ENCODE measurements around the gene UBTF. TPM values are rescaled to one million over a fixed set of nuclear protein-coding genes. Genes with fewer than 3 reads are reported as not detected.

Gene UBTF
- total RNA-seq, 1 donor from 2014 or later = 168 TPM

DNA sequence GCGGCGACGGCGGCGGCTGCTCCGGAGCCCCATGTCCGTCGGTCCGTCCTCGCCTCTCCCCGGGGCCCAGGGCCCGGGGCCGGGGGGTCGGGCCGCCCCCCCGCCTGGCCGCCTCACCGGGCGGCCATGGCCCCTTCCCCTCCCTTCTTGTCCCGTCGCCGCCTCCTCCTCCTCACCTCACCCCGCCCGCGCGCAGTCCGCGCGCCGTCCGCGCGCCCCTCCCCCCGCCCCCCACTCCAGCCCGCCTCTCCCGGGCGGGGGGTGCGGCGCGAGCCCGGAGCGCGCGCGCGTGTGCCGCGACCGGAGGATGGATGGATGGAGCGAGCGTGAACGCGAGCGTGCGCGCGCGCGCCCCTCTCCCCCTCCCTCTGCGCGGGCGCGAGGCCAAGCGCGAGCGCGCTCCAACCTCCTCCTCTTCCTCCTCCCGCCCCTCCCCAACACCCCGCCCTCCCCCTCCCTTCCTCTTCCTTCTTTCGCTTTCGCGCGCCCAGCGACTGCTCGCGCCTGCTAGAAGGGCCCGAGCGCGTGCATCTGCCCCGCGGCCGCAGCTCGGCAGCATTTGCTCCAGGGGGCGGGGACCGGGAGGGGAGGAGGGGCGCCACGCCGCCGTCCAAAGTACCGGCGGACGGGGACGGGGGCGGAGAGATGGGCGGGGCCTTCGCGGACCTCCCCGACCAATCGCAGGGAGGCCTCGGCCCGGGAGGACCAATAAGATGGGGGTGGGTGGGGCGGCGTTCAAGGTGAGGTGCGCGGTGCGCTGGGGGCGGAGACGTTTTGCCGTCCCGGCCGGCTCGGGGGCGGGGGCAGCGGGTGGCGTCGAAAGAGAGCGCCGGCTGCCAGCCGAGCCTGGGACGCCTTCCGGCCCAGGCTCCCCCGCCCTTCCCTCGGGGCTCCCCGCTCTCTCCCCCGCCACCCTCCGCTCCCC lies 19.7 kb downstream of the UBTF start, which contains the start of gene ATXN7L3:
TSS of gene ATXN7L3 (minus strand) at position 332 of the 925 bp plus-strand sequence. CDS start 1,814 bp downstream, outside the sequence.
- intact Hi-C loops (cut with micrococcal nuclease) = loop anchor here (1.0 to 5.0 kb wide), 6 partner anchors 10 to 145 kb away; partner anchors contain the start of genes GRN, HROB and TMUB2

DNA sequence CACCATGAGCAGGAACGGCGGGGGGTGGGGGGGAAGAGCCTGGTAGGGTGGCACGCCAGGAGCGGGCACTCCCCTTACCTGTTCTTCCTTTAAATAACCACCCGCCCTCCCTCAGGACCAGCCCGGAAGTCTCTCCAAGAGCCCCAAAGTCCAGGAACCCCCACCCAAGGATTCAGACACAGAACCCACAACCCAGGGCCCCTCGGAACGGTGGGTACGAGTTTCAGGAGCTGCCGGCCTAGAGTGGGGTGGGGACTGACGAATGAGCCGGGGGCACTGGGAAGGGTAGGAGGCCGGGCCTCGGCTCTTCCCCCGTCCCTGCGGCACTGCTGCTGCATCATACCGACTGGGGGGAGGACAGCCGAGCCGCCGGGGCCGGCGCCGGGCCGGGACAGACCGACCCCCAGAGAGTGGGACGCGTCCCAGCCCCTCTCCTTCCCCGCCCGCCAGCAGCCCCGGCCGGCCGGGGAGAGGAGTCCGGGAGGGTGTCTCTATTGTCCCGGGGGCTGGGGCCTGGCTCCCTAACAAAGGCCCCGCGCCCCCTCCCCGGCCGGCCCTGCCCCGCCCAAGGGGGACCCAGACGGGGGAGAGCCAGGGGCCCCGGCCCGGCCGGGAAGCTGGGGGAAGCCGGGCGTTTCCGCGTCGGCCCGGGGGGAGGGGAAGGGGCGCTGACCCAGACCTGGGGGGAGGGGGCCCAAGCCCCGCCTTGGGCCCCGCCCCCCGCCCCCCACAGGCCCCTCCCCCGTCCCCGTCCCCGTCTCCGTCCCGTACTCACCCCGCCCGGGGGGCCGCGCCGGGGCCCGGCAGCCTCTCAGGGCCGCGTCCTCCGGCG lies 20.5 kb downstream of the UBTF start:
- intact Hi-C loops (cut with micrococcal nuclease) = loop anchor here (5.0 kb wide), 1 partner anchor 48 kb away; no protein-coding TSS in a partner anchor

GRCh38 chr17:44197980-44198720 lies 21.3 kb downstream of the UBTF start:
- intact Hi-C loops (cut with micrococcal nuclease) = loop anchor here (5.0 kb wide), 1 partner anchor 49 kb away; no protein-coding TSS in a partner anchor

DNA sequence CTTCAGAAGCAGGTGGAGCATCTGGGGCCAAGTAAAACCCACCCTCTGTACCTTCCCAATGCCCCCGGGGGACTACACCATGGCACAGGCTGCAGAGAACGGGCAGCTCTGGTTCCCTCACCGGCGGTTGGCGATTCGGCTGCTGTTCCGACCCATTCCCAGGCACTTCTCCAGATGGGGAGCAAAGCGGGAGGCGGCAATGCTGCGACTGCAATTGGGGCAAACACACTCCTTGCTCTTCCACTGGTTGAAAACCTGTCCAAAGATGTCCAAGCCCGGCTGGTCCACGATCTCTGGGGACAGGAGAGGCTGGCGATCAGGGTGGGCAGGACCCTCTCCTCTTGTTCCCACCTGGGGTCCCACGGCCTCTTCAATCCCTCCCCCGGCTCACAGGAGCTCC lies 22.4 kb downstream of the UBTF start:
- intact Hi-C loops (cut with micrococcal nuclease) = loop anchor here (5.0 kb wide), 1 partner anchor 50 kb away; no protein-coding TSS in a partner anchor

DNA sequence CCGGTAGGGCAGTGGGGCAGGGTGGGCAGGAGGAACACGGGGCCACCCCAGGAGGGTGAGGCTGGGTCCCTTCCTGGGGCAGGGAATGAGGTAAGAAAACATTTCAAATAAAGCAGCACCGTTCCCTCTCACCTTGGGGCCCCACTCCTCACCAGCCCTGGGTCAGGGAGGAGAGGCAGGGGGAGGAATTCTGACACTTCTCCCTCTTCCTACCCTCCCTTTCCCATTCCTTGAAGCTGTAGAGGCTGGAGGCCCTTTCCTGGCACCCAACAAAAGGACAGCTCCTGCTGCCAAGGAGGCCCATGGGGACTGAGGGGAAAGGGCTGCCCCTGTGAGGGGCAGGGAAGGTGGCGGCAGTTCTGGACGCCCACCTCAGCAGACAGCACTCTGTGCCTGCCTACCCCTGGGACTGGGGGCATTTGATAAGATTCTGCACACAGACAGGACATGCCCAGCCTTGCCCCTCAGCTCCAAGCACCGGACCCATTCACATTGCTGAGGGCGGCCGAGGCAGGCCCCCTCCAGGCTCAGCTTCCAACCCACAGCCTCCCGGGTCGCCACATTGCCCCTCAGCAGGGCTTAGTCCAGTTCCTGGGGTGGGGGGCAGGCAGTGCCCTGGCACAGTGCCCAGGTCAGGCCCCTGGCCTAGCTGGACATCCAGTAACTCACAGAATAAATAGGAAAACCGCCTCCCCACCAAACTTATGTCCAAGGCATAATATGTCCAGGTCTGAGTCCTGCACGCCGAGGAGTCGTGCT lies 26.0 kb downstream of the UBTF start:
- intact Hi-C loops (cut with micrococcal nuclease) = no loop called here

- intact Hi-C loops (cut with micrococcal nuclease) = no loop called here
These were observed 26.7 kb downstream of the UBTF start for GRCh38 chr17:44192750-44193149.

DNA sequence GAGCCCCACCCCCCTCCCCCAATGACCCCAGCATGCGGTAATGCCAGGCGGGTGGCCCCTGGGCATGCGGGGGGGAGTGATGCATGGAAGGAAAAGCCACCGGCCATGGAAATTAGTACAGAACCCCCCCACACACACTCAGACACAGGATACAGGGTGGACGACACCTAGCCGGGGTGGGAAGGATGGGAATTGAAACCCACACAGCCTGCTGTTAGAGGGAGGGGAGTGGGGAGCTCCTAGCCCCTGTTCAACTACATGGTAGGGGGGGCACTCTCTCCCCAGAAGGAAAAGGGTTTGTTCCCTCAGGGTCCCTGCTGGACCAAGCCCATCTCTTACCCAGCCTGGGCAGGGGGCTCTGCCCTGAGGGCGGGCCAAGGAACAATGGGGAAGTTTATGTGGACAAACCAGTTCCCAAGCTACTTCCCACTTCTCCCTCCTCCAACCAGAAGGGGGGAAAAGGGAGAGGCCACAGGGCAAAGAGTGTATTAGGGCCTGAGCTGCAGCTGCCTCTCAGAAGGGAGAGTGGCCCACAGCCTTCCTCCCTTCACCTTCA lies 27.5 kb downstream of the UBTF start:
- intact Hi-C loops (cut with micrococcal nuclease) = no loop called here

- intact Hi-C loops (cut with micrococcal nuclease) = no loop called here
These were observed 28.1 kb downstream of the UBTF start for GRCh38 chr17:44191369-44191768.

GRCh38 chr17:44190481-44190880 lies 29.0 kb downstream of the UBTF start:
- intact Hi-C loops (cut with micrococcal nuclease) = no loop called here

GRCh38 chr17:44188576-44189403 lies 30.7 kb downstream of the UBTF start:
- intact Hi-C loops (cut with micrococcal nuclease) = no loop called here

DNA sequence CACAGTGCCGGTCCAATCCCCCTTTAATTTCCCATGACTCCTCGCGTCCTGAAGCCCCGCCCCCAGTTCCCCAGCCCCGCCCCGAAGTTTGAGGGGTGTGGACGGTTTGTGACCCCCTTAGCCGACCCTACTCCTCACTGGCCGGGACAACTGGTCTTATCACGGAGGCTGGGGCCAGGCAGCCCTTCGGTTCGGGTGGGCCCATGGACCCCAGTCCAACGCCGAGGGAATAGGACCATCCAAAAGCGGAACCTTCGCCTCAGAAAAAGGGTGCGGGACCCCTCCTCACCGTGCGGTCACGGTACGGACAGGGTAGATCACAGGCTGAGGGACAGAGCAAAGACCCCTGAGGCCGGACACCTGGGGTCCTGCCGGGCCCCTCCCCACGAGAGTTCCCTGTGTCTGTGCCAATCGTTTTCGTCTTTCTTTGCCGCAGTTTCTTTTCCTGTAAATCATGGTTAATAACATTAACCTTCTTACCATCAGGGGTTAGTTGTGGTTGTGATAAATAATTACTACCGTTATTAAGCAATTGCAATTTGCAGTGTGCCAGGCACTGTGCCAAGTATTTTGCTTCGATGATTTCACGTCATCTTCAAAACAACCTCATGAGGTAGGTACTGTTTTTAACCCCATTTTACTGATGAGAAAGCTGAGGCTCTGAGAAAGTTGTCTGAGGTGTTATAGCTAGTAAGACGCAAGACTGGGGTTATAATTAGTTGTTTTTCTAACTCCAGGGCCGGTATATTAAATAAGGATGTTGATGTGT lies 32.2 kb downstream of the UBTF start:
- intact Hi-C loops (cut with micrococcal nuclease) = no loop called here

GRCh38 chr17:44186307-44187130 lies 33.0 kb downstream of the UBTF start, which contains the start of gene TMUB2:
TSS of gene TMUB2 (plus strand) at chr17:44186972. CDS start at chr17:44187709, 737 bp downstream.
- intact Hi-C loops (cut with micrococcal nuclease) = loop anchor here (1.0 kb wide), 4 partner anchors 14 to 63 kb away; partner anchors contain the start of genes HDAC5 and HROB

GRCh38 chr17:44184212-44184810 lies 35.2 kb downstream of the UBTF start:
- intact Hi-C loops (cut with micrococcal nuclease) = no loop called here

GRCh38 chr17:44183024-44183423 lies 36.5 kb downstream of the UBTF start:
- intact Hi-C loops (cut with micrococcal nuclease) = no loop called here

DNA sequence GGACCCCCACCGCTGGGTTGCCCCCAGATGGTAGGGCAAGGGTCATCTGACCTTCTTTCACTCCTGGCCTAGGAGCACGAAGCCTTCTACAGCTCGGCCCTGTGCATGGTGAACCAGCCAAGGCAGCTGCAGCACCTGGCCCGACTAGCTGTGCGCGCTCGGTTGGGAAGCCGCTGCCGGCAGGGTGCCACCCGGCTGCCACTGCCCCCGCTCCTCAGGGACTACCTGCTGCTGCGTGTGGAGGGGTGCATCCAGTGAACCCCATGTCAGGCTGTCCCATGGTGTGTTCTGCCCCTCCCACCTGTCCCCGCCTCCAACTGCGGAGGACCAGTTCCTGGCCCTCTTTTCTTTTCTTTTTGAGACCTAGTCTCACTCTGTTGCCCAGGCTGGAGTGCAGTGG lies 41.3 kb downstream of the UBTF start:
- intact Hi-C loops (cut with micrococcal nuclease) = no loop called here

DNA sequence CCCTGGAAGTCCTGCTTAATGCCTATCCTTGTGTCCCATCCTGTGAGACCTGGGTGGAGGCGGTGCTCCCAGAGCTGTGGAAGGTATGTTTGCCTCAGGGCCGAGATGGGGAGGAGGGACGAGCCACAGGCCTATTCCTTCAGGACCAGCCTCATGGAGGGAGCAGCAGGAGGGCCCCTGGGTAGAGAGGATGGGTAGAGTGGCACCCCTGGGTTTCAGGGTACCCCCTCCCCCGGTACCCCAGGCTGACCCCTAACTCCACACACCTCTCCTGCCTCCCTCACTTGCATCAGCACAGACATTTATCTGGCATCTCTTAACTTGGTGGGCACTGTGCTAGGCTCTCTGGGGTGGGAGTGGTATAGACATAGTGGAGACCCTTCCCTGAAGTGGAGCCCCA lies 41.8 kb downstream of the UBTF start:
- intact Hi-C loops (cut with micrococcal nuclease) = no loop called here
